GM23248 (cell line): ENCODE results near the gene KCNJ10.

ENCODE experiments used
- EZH2 ChIP-seq: fragments of 200-600 bp; sonication (generic); IDR thresholded peaks from 2 replicates; pipeline ENCODE4 v1.6.1; 2018; ENCODE audit warnings: antibody characterized with exemption, mild to moderate bottlenecking; ENCODE audit not compliant: insufficient read depth, poor library complexity, severe bottlenecking
- EZH2phosphoT487 ChIP-seq: fragments of 200-600 bp; sonication (generic); IDR thresholded peaks from 2 replicates; pipeline ENCODE4 v1.6.1; 2018; ENCODE audit warnings: antibody characterized with exemption, moderate library complexity, mild to moderate bottlenecking, low read depth; ENCODE audit not compliant: insufficient read depth

- TF ChIP-seq EZH2phosphoT487 (no peak), EZH2 (no peak)
These were observed 116.1 kb downstream of the KCNJ10 start, which contains the start of gene SLAMF9 for GRCh38 chr1:159953536-159954515.
